IPS DF 6.9 (cell line): Measurements from ENCODE around the gene ITGA8.

Experiments
- DNase-seq: peaks from one replicate; pipeline ENCODE4 v3.0.0-alpha.2; 2013; ENCODE audit warnings: low read depth, low spot score
- H3K27ac ChIP-seq: one replicate; pipeline ENCODE4 v1.5.1; 2013; ENCODE audit warnings: low read length, control low read depth
- H3K27me3 ChIP-seq: 2 replicates; pipeline ENCODE4 v1.6.1; 2013; ENCODE audit warnings: mild to moderate bottlenecking, low read length; ENCODE audit not compliant: control insufficient read depth, insufficient read depth
- H3K36me3 ChIP-seq: 2 replicates; pipeline ENCODE4 v1.6.1; 2013; ENCODE audit warnings: low read length; ENCODE audit not compliant: control insufficient read depth, insufficient read depth
- H3K4me1 ChIP-seq: 2 replicates; pipeline ENCODE4 v1.6.1; 2013; ENCODE audit warnings: low read length; ENCODE audit not compliant: control insufficient read depth, insufficient read depth
- H3K4me3 ChIP-seq: 2 replicates; pipeline ENCODE4 v1.5.1; 2013; ENCODE audit warnings: mild to moderate bottlenecking, low read length
- H3K9me3 ChIP-seq: 2 replicates; pipeline ENCODE4 v1.6.1; 2013; ENCODE audit warnings: low read length, inconsistent platforms; ENCODE audit not compliant: control insufficient read depth, insufficient read depth
- WGBS: extraction: QIAGEN DNeasy Blood & Tissue Kit; methylation state at CpG from one replicate; pipeline ENCODE4 v1.1.7; 2013; ENCODE audit warnings: mixed read lengths, missing lambda C conversion rate; ENCODE audit not compliant: insufficient read length, insufficient coverage; 5-methylcytosine and 5-hydroxymethylcytosine counted together

The ITGA8 gene

GRCh38 chr10:15518250-15518649, 201.5 kb downstream of the ITGA8 start:
- Histone ChIP-seq H3K27me3 (no peaks in the 10 kb centered on the region), H3K4me1 (no peaks in the 10 kb centered on the region), H3K4me3 (no peak overlapping the region), H3K36me3 (no peaks in the 10 kb centered on the region), H3K27ac (no peak overlapping the region), H3K9me3 (no peaks in the 10 kb centered on the region)
- WGBS: no CpG with 5 or more reads among the region's 4 CpGs
- no peak for DNase-seq

GRCh38 chr10:15516256-15517085, 203.3 kb downstream of the ITGA8 start:
- WGBS: no CpG with 5 or more reads among the region's 4 CpGs
- no peak for DNase-seq
- Histone ChIP-seq H3K27ac (no peak overlapping the region), H3K4me1 (no peaks in the 10 kb centered on the region), H3K27me3 (no peaks in the 10 kb centered on the region), H3K36me3 (no peaks in the 10 kb centered on the region), H3K4me3 (no peak overlapping the region), H3K9me3 (no peaks in the 10 kb centered on the region)

GRCh38 chr10:15515202-15515601, 204.5 kb downstream of the ITGA8 start:
- DNase-seq: no peak
- H3K36me3 ChIP-seq: no peaks in the 10 kb centered on the region
- H3K4me3 ChIP-seq: no peak overlapping the region
- H3K27me3 ChIP-seq: no peaks in the 10 kb centered on the region
- no peaks in the 10 kb centered on the region for H3K4me1 ChIP-seq
- H3K9me3 ChIP-seq: no peaks in the 10 kb centered on the region
- no CpG with 5 or more reads among the region's 7 CpGs for WGBS
- no peak overlapping the region for H3K27ac ChIP-seq

GRCh38 chr10:15510963-15511362, 208.8 kb downstream of the ITGA8 start:
- Histone ChIP-seq H3K4me1 (no peaks in the 10 kb centered on the region), H3K27ac (no peak overlapping the region), H3K9me3 (no peaks in the 10 kb centered on the region), H3K27me3 (no peaks in the 10 kb centered on the region), H3K4me3 (no peak overlapping the region), H3K36me3 (no peaks in the 10 kb centered on the region)
- DNase-seq: no peak
- WGBS: no CpG with 5 or more reads among the region's 3 CpGs

- no CpG with 5 or more reads among the region's 5 CpGs for WGBS
- no peaks in the 10 kb centered on the region for H3K4me1 ChIP-seq
- H3K36me3 ChIP-seq: no peaks in the 10 kb centered on the region
- no peak for DNase-seq
- H3K27ac ChIP-seq: no peak overlapping the region
- no peak overlapping the region for H3K4me3 ChIP-seq
- no peaks in the 10 kb centered on the region for H3K9me3 ChIP-seq
- no peaks in the 10 kb centered on the region for H3K27me3 ChIP-seq
Observed at GRCh38 chr10:15505329-15505728, 214.4 kb downstream of the ITGA8 start.

- H3K4me3 ChIP-seq: no peak overlapping the region
- no peaks in the 10 kb centered on the region for H3K4me1 ChIP-seq
- H3K9me3 ChIP-seq: no peaks in the 10 kb centered on the region
- no peak for DNase-seq
- no CpG with 5 or more reads among the region's 10 CpGs for WGBS
- H3K27ac ChIP-seq: no peak overlapping the region
- H3K27me3 ChIP-seq: no peaks in the 10 kb centered on the region
- H3K36me3 ChIP-seq: no peaks in the 10 kb centered on the region
Observed at GRCh38 chr10:15504101-15504840, 215.5 kb downstream of the ITGA8 start.

GRCh38 chr10:15494850-15495506, 224.7 kb downstream of the ITGA8 start:
- Histone ChIP-seq H3K4me3 (no peak overlapping the region), H3K27me3 (no peaks in the 10 kb centered on the region), H3K9me3 (no peaks in the 10 kb centered on the region), H3K27ac (no peak overlapping the region), H3K4me1 (no peaks in the 10 kb centered on the region), H3K36me3 (no peaks in the 10 kb centered on the region)
- no peak for DNase-seq
- no CpG with 5 or more reads among the region's 4 CpGs for WGBS

GRCh38 chr10:15491856-15492642, 227.7 kb downstream of the ITGA8 start:
- H3K4me3 ChIP-seq: no peak overlapping the region
- WGBS: no CpG with 5 or more reads among the region's 7 CpGs
- H3K27ac ChIP-seq: no peak overlapping the region
- no peaks in the 10 kb centered on the region for H3K4me1 ChIP-seq
- no peaks in the 10 kb centered on the region for H3K36me3 ChIP-seq
- H3K27me3 ChIP-seq: no peaks in the 10 kb centered on the region
- H3K9me3 ChIP-seq: no peaks in the 10 kb centered on the region
- DNase-seq: no peak

GRCh38 chr10:15489431-15489830, 230.3 kb downstream of the ITGA8 start:
- Histone ChIP-seq H3K4me3 (no peak overlapping the region), H3K27me3 (no peaks in the 10 kb centered on the region), H3K27ac (no peak overlapping the region), H3K36me3 (no peaks in the 10 kb centered on the region), H3K4me1 (no peaks in the 10 kb centered on the region), H3K9me3 (no peaks in the 10 kb centered on the region)
- no peak for DNase-seq
- WGBS: no CpG with 5 or more reads among the region's 3 CpGs

- Histone ChIP-seq H3K4me3 (no peak overlapping the region), H3K9me3 (no peaks in the 10 kb centered on the region), H3K27me3 (no peaks in the 10 kb centered on the region), H3K27ac (no peak overlapping the region), H3K4me1 (no peaks in the 10 kb centered on the region), H3K36me3 (no peaks in the 10 kb centered on the region)
- WGBS: no CpG with 5 or more reads among the region's 4 CpGs
- DNase-seq: no peak
Observed at GRCh38 chr10:15487376-15487775, 232.3 kb downstream of the ITGA8 start.
